ENCODE measurements around the gene GYG2.

DNA sequence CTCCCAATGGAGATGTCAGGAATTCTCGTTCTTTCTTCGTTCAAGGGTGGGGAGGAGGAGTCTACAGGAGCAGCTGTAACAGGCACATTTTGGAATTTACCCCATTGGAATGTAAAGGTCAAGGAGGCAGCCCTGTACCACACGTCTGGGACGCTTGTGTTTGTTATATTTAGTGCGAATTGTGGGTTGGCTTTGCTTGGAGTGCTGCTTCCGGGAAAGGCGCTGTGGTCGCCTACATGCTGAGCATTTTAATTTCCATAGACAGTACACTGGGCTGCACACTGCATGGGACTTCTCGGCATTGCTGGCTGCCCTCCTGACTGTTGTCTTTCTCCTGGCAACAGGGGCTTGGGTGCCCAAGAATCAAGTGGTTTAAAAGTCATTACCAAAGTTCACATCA lies 12.8 kb downstream of the GYG2 start:
- TF ChIP-seq, protein P1, sequence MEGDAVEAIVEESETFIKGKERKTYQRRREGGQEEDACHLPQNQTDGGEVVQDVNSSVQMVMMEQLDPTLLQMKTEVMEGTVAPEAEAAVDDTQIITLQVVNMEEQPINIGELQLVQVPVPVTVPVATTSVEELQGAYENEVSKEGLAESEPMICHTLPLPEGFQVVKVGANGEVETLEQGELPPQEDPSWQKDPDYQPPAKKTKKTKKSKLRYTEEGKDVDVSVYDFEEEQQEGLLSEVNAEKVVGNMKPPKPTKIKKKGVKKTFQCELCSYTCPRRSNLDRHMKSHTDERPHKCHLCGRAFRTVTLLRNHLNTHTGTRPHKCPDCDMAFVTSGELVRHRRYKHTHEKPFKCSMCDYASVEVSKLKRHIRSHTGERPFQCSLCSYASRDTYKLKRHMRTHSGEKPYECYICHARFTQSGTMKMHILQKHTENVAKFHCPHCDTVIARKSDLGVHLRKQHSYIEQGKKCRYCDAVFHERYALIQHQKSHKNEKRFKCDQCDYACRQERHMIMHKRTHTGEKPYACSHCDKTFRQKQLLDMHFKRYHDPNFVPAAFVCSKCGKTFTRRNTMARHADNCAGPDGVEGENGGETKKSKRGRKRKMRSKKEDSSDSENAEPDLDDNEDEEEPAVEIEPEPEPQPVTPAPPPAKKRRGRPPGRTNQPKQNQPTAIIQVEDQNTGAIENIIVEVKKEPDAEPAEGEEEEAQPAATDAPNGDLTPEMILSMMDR (IDR thresholded peaks at IDR 0.05): no peak
- TF ChIP-seq POLR2A (IDR thresholded peaks at IDR 0.05): no peak

Data from thyroid gland (tissue), 4 donors.